GM18507 (cell line): ENCODE measurements around the gene TCF21.
"Not testable (repeated sequence)": the region's sequence is repeated elsewhere in the genome, so short reads cannot be mapped to it uniquely, and the experiment has no call there.

ENCODE experiments used
- DNase-seq: peaks from one replicate; pipeline ENCODE4 v3.0.0; 2011; ENCODE audit warnings: low read depth; ENCODE audit not compliant: insufficient read length; ENCODE audit errors: extremely low spot score
- FAIRE-seq: peaks from 2 replicates; lab custom pipeline; 2011; peaks lifted over from hg19 to GRCh38; lab: Jason Lieb, UNC

Gene TCF21

DNA sequence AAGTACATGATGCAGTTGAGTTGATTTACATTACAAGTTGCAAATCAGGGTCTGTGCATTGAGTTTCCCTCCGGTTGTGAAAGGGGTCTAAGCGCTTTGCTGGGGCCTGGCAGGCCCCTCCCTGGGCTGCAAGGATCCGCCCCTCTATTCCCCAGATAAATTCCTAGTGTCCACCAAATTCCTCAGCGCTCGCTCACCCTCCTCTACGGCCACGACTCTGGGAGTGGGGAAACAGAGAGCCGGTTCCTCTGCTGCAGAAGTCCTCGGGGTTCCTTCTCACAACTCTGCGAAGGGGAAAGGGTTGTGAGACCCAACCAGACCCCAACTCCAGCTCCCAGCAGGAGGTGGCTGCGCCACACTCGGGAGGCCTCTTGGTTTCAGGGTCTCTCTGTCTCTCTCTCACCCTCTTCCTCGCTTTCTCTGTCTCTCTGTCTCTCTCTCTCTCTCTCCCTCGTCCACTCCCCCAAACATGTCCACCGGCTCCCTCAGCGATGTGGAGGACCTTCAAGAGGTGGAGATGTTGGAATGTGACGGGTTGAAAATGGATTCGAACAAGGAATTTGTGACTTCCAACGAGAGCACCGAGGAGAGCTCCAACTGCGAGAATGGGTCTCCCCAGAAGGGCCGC is at the start of gene TCF21:
TCF21 (plus strand) TSS at position 185 of the 628 bp plus-strand sequence; CDS start at position 470, 285 bp downstream.
- FAIRE-seq (no peak), DNase-seq (no peak)

DNA sequence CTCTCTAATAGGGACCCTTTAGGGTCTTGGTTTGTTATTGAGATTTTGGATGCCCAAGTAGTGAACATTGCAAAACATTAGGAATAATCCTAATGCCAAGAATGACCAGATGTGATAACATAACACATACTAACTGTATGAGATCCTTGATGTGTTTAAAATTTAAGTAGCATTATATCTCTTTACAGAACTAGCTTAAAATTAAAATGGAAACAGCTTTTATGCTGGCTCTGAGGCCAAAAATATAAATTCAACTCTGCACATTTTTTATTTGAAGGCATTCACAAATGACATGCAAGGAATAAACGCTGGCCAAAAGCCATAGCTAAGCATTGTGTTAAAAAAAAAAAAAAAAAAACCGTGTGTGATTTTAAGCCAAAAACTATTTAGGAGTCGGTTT is 47.7 kb upstream of the TCF21 start:
- no peak for FAIRE-seq
- DNase-seq: no peak

DNA sequence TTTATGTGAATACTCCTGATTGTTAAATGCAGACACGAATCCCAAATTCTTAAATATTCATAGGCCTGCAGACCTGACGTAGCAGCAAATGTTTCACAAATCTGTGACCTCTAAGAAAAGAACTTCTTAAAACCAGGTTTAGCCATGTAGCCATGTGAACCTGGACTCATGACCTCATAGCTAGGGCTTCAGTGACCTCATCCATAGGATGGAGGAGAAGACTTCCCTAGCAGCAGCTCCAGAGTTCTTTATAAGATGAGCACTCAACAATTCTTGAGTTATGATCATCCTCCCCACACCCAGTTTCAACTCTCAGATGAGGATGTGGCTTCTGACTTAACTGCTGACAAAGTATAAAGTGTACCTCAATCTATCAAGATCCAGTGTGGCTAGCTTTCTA is 45.8 kb upstream of the TCF21 start:
- FAIRE-seq (no peak), DNase-seq (no peak)

DNA sequence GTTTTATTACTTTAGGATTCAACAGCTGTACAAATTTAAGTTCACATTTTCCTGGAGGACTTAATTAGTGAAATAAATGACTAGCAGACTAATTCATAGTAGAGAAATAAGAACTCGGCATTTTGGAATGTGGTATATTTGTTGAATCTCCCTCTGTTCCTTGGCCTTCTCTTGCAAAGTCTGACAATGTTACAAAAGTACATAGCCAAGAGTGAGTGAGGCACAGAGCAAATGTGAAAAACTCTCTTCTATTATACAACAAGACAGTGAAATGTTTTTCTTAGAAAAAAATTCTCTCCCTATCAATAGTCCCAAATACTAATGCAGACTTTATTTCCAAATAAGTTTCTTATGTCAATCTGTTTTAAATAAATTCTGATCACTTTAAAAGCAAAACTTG is 44.2 kb upstream of the TCF21 start:
- no peak for FAIRE-seq

DNA sequence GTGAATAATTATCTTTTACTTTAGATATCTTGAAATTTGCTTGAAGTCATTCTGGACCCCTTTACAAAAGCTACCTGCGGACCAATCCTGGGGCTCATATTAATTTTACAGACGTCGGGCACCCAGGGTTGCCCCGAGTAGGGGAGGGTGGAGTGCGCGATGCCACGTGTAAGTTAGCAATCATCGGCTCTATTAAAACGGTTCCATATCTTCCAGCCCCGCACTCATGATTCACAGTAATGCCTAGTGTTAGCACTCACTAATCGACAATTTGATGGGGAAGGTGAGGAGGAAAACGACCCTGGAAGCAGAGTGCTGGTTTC is 34.9 kb upstream of the TCF21 start:
- no peak for FAIRE-seq

More for the DNA sequence above, 44.2 kb upstream of the TCF21 start:
- no peak for DNase-seq

DNA sequence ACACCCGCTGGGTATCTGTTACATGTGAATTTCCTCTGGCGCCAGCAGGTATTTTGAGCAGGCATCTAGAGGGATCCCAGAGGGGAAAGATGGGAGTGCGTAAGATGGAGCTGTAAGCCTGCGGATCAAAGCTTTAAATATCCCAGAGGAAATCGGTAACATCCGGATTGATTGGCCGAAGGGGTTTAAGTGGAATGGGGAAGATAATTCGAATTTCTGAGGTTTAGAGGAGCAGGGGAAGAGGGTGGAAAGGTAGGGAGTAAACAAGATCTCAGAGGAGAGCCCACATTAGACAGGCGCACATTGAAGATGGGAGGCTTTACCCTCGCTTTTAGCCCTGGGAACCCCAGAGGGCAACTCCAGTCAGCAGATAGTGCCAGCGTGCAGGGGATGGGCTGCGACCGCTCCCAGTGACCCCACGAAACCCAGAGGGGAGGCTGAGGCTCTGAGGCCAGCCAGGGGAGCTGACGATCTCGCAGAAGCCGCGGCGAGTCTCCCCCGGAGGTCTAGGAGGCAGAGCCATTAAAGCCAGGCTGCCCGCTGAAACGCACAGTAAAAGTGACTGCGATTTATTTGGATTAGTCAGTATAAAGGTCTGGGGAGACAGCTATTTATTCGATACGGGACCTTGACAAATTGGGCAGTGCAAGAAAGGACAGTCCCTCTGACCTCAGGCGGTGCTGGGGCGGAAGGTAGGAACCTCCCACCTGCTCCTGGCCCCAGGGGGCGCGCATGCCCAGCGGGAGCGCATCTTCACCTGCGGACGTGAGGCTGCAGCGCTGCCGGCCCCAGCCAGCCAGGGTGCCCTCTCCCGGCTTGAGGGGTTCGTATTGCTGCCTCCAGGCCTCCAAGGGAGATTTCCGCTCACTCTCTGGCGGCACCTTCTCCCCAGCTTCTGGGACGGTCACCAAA is 34.3 kb upstream of the TCF21 start:
- FAIRE-seq: no peak
- no peak for DNase-seq

More for the DNA sequence above, 34.9 kb upstream of the TCF21 start:
- DNase-seq: no peak

DNA sequence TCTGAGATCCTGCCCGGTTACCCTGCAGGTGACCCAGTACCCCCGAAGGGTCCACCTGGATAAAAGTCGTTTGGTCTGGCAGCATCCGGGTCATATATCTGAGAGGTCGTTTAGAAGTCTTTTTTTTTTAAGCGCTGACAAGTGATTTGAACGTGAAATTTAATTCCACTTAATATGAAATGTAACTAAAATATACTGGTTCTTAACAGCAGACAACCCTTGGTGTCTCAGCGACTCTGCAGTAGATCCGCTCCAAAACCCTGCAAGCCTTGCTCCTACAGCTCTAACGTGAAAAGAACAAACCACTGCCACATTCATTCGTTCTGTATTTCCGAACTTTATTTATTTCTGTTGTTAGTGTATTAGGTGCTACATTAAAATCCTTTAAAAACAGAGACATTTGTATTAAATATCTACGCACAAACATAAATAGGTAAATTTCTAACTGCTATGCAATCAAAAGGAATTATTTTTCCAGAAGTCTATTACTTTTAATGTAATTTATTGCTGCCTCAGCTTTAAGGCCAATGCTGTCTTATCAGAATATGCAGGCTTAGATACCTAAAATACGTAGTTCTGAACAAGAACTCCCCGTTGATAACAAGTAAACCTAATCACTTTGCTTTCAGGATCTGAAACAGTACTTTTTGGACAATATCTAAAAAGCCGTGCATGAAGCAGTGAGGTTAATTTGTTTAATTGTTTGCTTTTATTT is 33.5 kb upstream of the TCF21 start:
- FAIRE-seq (no peak), DNase-seq (no peak)

DNA sequence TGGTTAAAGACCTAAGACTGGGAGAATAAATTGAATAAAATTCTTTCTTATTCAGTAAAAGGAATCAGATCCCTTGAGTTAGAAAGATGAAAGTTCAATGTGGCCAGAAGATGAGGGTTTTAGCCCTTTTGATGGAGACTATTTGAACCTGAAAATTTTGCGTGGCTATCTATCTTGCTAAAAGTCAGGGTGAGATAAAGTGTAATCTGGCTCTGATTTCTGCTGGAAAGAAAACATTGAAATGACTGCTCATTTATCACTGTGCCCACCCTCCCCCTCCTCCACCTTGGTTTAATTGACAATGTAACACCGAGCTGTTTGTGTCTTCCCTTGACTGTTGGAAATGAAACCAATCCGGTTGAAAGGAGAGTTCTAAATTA is 32.9 kb upstream of the TCF21 start:
- no peak for FAIRE-seq
- DNase-seq: no peak

DNA sequence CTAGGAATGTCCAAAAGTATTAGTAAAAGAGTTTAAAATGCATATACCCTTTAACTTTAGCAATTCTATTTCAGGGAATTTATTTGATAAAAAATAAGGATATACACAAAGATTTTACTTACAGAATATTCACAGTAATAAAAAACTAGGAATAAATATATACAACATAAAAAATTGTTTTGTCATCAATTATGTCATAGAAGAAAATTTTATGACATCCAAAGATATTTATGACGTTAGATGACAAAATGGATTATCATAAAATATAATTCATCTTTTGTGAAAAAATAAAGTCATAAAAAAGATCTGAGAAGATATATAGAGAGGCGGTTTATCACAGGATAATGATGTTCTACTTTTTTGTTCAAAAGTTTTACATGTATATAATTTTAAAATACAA is 32.0 kb upstream of the TCF21 start:
- FAIRE-seq (no peak), DNase-seq (no peak)

DNA sequence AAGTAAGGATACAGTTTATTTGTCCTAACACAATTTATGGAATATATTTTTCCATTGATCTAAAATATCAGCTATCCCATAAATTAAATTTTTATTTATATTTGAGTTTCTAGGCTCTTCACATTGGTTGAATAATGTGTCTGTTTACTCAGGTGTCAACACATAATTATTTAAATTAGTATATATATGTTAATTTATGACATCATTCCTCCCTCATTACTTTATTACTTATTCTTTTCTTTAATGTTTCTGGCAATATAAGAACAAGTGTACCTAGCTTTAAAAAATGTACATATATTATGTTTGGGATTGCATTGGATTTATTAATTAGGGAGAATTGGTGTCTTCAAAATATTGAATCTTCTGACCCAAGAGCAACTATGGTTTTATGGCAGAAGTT is 31.2 kb upstream of the TCF21 start:
- DNase-seq (no peak), FAIRE-seq (no peak)

DNA sequence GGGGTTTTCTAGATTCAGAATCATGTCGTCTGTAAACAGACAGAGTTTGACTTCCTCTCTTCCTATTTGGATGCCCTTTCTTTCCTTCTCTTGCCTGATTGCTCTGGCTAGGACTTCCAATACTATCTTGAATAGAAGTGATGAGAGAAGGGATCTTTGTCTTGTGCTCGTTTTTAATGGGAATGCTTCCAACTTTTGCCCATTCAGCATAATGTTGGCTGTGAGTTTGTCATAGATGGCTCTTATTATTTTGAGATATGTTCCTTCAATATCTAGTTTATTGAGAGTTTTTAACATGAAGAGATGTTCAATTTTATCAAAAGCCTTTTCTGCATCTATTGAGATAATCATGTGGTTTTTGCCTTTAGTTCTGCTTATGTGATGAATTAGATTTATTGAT is 27.6 kb upstream of the TCF21 start:
- DNase-seq, FAIRE-seq: not testable (repeated sequence)

DNA sequence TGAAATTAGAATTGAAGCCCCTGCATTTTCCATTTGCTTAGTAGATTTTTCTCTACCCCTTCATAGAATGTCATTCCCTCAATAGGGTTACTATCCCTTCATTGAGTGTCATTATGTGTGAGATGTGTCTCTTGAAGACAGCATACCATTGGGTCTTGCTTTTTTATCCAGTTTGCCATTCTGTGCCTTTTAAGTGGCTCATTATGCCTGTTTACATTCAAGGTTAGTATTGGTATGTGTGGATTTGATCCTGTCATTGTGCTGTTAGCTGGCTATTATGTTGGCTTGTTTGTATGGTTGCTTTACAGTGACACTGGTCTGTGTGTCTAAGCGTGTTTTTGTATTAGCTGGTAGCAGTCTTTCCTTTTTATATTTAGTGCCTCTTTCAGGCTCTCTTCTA is 25.7 kb upstream of the TCF21 start:
- no peak for DNase-seq
- FAIRE-seq: no peak

DNA sequence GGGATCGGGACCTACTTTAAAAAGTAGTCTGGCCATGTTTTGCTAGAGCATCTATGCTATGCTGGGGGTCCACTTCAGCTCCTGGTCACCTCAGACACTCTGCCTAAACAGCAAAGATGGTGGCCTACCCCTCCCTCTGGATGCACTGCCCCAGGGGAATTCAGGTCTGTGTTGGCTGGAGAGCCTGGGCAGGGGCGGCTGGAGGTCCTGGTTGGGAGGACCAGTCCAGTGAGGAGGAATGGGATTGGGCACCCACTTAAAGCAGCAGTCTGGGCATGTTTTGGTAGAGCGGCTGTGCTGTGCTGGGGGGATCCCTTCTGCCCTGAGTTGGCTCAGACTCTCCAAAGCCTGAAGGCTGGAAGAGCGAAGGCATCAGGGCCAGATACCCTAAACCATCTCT is 23.2 kb upstream of the TCF21 start:
- no peak for FAIRE-seq
- no peak for DNase-seq

DNA sequence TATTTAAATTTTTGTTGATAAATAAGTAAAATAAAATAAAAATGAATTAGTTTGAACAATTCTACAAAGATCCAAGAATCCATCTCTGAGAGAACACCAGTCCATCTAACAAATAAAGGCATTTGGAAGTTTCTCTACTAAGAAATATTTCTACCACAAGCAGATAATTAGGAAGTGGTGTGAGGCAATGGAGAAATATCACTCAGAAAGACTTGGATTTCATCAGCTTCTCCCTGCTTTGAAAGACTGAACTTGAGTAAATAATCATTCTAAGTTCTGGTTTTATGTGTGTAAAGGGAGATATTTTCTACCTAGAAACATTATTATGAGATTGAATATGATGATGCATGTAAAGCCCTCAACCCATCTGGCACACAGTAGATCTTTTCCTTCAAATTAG is 17.8 kb upstream of the TCF21 start:
- FAIRE-seq (no peak), DNase-seq (no peak)

DNA sequence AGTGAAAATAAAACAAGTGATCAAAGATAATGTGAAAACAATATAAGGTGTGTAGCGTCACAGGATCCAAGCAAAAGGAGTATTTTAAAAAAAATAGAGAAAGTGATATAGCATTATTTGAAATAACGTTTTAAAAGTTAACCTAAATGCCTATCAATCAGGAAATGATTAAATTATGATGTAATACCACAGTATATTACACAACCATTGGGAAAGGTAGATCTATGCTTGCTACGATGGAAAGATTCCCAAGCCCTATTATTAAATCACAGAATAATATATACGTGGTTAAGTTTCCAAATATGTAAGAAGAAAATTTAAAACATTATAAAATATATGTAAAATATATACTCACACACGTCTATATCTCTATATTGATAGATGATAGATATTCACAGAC is 15.4 kb upstream of the TCF21 start:
- DNase-seq: no peak
- no peak for FAIRE-seq

DNA sequence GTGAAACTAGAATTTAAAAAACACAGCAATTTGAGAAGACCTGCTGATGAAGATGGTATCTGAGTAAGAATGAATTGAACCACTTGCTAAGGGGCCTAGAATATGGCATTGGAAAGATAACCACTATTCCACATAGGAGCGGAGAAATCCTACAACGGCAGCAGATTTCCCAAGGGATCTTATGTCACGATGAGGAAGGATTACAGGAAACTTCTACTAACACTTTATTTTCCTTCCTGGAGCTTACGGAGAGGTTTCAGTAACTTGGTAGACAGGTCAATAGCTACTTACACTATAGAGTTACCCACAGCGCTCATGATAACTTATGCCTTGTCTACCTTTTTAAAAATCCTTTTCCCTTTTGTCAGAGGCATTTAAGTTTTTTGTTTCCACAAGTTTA is 11.8 kb upstream of the TCF21 start:
- DNase-seq: no peak
- no peak for FAIRE-seq

DNA sequence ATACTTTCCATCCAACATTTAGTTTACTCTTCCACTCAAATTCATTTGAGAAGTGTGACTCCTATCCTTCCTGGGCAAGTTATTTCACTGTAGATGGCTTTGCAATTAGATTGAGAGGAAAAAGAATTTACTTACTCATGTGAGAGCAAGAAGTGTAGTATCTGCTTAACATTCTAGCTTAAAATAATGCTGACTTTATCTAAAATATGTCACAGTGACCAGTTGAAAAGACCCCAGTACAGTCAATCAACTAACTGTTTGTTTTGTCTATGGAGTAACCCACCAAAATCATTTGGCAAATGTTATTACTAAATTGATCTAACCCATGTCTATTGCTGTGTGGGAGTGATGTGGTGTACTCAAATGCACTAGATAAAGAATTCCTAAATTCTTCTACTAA is 8.9 kb upstream of the TCF21 start:
- no peak for FAIRE-seq
- no peak for DNase-seq

DNA sequence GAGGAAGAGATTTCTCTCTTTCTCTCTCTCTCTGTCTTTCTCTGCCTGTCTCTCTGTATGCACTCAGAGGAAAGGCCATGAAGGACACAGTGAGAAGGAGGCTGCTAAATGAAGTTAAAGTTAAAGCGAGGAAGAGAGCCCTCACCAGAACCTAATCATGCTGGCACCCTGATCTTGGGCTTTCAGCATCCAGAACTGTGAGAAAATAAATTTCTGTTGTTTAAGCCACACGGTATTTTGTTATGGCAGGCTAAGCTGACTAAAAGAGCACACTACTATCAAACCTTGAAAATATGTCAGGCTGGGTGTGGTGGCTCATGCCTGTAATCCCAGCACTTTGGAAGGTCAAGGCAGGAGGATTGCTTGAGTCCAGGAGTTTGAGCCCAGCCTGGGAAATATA is 8.0 kb upstream of the TCF21 start:
- FAIRE-seq: no peak
- no peak for DNase-seq

DNA sequence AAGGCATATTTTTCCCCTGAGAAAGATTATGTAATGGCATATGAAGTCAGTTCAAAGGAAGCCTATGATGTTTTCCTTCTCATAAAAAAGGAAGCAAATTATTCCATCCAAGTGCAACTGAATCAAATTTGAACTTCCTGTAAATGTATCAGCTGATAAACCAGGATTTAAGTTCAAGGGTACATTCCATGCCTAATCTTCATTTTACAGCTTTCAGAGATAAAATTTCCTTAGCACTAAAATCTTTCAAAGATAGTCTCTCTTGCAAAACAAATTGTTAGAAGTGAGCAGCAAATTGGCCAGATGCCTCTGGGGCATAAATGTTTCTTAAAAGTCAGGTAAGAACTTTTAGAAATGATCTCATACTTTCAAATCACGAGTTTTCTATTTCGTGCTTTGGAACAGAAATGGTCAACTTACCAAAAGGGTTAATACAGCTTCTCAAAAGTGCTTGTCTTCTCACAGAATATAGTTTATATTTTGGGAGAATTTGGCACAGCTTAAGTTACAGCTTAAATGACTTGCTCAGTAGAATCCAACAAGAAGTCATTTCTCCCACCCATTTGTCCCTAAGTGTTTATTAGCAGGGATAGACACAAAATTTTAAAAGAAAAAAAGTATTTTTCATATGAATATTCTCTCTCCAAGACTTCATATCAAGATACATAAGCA is 2.7 kb upstream of the TCF21 start:
- DNase-seq (no peak), FAIRE-seq (no peak)
